Bronchial epithelial cell (primary cell): ENCODE results near the gene DMKN. TPM values are rescaled to one million over a fixed set of nuclear protein-coding genes. Genes with fewer than 3 reads are reported as not detected.

ENCODE experiments used
- DNase-seq: peaks from one replicate; pipeline ENCODE4 v3.0.0-alpha.2; 2010; ENCODE audit warnings: low read depth
- FAIRE-seq: peaks from 2 replicates; lab custom pipeline; 2011; peaks lifted over from hg19 to GRCh38; lab: Jason Lieb, UNC
- H3K27me3 ChIP-seq: 2 replicates; pipeline ENCODE4 v1.5.1; 2011; ENCODE audit warnings: low read length; ENCODE audit not compliant: control insufficient read depth, insufficient read depth
- H3K36me3 ChIP-seq: 2 replicates; pipeline ENCODE4 v1.5.1; 2011; ENCODE audit warnings: low read length; ENCODE audit not compliant: control insufficient read depth, insufficient read depth
- H3K4me3 ChIP-seq: 2 replicates; pipeline ENCODE4 v1.5.1; 2011; ENCODE audit warnings: mild to moderate bottlenecking, low read depth, low read length, control low read depth
- CTCF ChIP-seq: IDR thresholded peaks from 2 replicates; pipeline ENCODE4 v1.5.1; 2011; ENCODE audit warnings: mild to moderate bottlenecking, moderate library complexity, low read length, control low read depth, inconsistent platforms; ENCODE audit not compliant: insufficient read depth, severe bottlenecking
- total RNA-seq: library from RNA; depleted of rRNA; stranded (reverse); fragments of >200 nt; gene quantifications from 2 replicates; pipeline ENCODE4 v1.2.1, GENCODE V29; 2014

The DMKN gene
- total RNA-seq, 1 donor from 2014 or later = 97.4 TPM

- DNase-seq (peak; percentile 69), FAIRE-seq (no peak)
- peak; percentile 99 for TF ChIP-seq CTCF
- peak overlapping the region; percentile 52 for H3K4me3 ChIP-seq
- H3K27me3 ChIP-seq = no peaks in the 10 kb centered on the region
- peaks cover 13% of the 10 kb centered on the region for H3K36me3 ChIP-seq
Measured at GRCh38 chr19:35509861-35510625, 3.4 kb downstream of the DMKN start.

GRCh38 chr19:35509018-35509652 lies 4.3 kb downstream of the DMKN start:
- FAIRE-seq (no peak), DNase-seq (peak; percentile 79)
- Histone ChIP-seq H3K36me3 (peaks cover 14% of the 10 kb centered on the region), H3K27me3 (no peaks in the 10 kb centered on the region), H3K4me3 (peak overlapping the region; percentile 52)
- TF ChIP-seq CTCF = no peak

GRCh38 chr19:35508129-35508528 lies 5.3 kb downstream of the DMKN start:
- H3K36me3 ChIP-seq = peaks cover 18% of the 10 kb centered on the region
- FAIRE-seq = no peak
- DNase-seq = no peak
- no peaks in the 10 kb centered on the region for H3K27me3 ChIP-seq
- H3K4me3 ChIP-seq = no peak overlapping the region
- no peak for TF ChIP-seq CTCF

- Histone ChIP-seq H3K27me3 (no peaks in the 10 kb centered on the region), H3K36me3 (peaks cover 19% of the 10 kb centered on the region), H3K4me3 (no peak overlapping the region)
- FAIRE-seq (no peak), DNase-seq (no peak)
- no peak for TF ChIP-seq CTCF
Measured at GRCh38 chr19:35507561-35507960, 5.9 kb downstream of the DMKN start.

GRCh38 chr19:35506011-35506410 lies 7.4 kb downstream of the DMKN start:
- Histone ChIP-seq H3K36me3 (peaks cover 24% of the 10 kb centered on the region), H3K27me3 (no peaks in the 10 kb centered on the region), H3K4me3 (no peak overlapping the region)
- DNase-seq (no peak), FAIRE-seq (no peak)
- TF ChIP-seq CTCF = no peak

- no peak for FAIRE-seq
- no peak for DNase-seq
- no peak overlapping the region for H3K4me3 ChIP-seq
- peaks cover 27% of the 10 kb centered on the region for H3K36me3 ChIP-seq
- no peaks in the 10 kb centered on the region for H3K27me3 ChIP-seq
- TF ChIP-seq CTCF = no peak
Measured at GRCh38 chr19:35502751-35503150, 10.7 kb downstream of the DMKN start.
